Endothelial cell of umbilical vein (primary cell): ENCODE results near the gene SLC26A4. TPM values are rescaled to one million over a fixed set of nuclear protein-coding genes. Genes with fewer than 3 reads are reported as not detected.

Experiments used
- BruUV-seq: library from RNA; stranded (reverse); fragments of 400-500 nt; replicated peaks from 2 replicates; lab custom pipeline; 2021; lab: Mats Ljungman, UMichigan
- CTCF ChIA-PET: fragments of 300-600, 350-600 bp; sonication (Branson Sonifier 250); formaldehyde crosslinking; loops from one replicate; lab custom pipeline; 2021; ENCODE audit warnings: antibody characterized with exemption, inconsistent platforms; lab: Charles Lee
- POLR2A ChIA-PET: fragments of 300-600, 350-600 bp; sonication (Branson Sonifier 250); formaldehyde crosslinking; loops from one replicate; lab custom pipeline; 2021; ENCODE audit warnings: antibody characterized with exemption, inconsistent platforms; lab: Charles Lee
- DNase-seq: peaks from one replicate; pipeline ENCODE4 v3.0.0-alpha.2; 2011; ENCODE audit warnings: low read depth, low spot score
- FAIRE-seq: peaks from 2 replicates; lab custom pipeline; 2011; peaks lifted over from hg19 to GRCh38; lab: Jason Lieb, UNC
- H2AFZ ChIP-seq: 2 replicates; pipeline ENCODE4 v1.6.0; 2012; ENCODE audit warnings: low read depth, low read length, control low read depth, inconsistent platforms
- H3K27ac ChIP-seq: 2 replicates; pipeline ENCODE4 v1.5.1; 2011; ENCODE audit warnings: low read depth, mild to moderate bottlenecking, control low read depth, low read length, moderate library complexity; ENCODE audit not compliant: insufficient read depth
- H3K27me3 ChIP-seq, 2 experiments: 2 replicates each; pipeline versions ENCODE4 v1.6.0 to v1.6.1; 2011; ENCODE audit warnings: low read length in 2 of 2, mixed read lengths in 1 of 2; ENCODE audit not compliant: control insufficient read depth in 2 of 2, insufficient read depth in 2 of 2
- H3K36me3 ChIP-seq, 2 experiments: 2 replicates in 1 of 2; 3 replicates in 1 of 2; pipeline ENCODE4 v1.5.1; 2011; ENCODE audit warnings: low read length in 2 of 2, mild to moderate bottlenecking in 1 of 2, moderate library complexity in 1 of 2; ENCODE audit not compliant: control insufficient read depth in 2 of 2, insufficient read depth in 2 of 2; ENCODE audit errors: extremely low read depth in 1 of 2
- H3K4me1 ChIP-seq: 3 replicates; pipeline ENCODE4 v1.5.1; 2011; ENCODE audit warnings: mild to moderate bottlenecking, low read length; ENCODE audit not compliant: control insufficient read depth, insufficient read depth; ENCODE audit errors: extremely low read depth
- H3K4me2 ChIP-seq: 2 replicates; pipeline ENCODE4 v1.6.1; 2011; ENCODE audit warnings: low read length, control low read depth, mixed read lengths; ENCODE audit not compliant: insufficient read depth
- H3K4me3 ChIP-seq, 3 experiments: fragments of 200-600 bp in 1 of 3; sonication (generic), shearing (Covaris generic) in 1 of 3; replicated peaks in 1 of 3; 2 replicates each; pipeline ENCODE4 v1.5.1; 2011 to 2016; ENCODE audit warnings: control low read depth in 3 of 3, low read length in 3 of 3, mild to moderate bottlenecking in 2 of 3, inconsistent platforms in 1 of 3, low read depth in 1 of 3, moderate library complexity in 1 of 3; ENCODE audit not compliant: insufficient read depth in 1 of 3
- H3K79me2 ChIP-seq: 2 replicates; pipeline ENCODE4 v1.6.0; 2012; ENCODE audit warnings: low read length, inconsistent platforms; ENCODE audit not compliant: control insufficient read depth, insufficient read depth
- H3K9ac ChIP-seq: replicated peaks from 2 replicates; pipeline ENCODE3; 2011; ENCODE audit warnings: low read length, control low read depth; ENCODE audit not compliant: insufficient read depth; ENCODE audit errors: extremely low read depth
- H3K9me1 ChIP-seq: replicated peaks from 3 replicates; pipeline ENCODE4 v1.6.0; 2011; ENCODE audit warnings: mild to moderate bottlenecking, low read length; ENCODE audit not compliant: control insufficient read depth, insufficient read depth; ENCODE audit errors: extremely low read depth
- H3K9me3 ChIP-seq: replicated peaks from 2 replicates; pipeline ENCODE4 v1.5.1; 2012; ENCODE audit warnings: low read length, inconsistent platforms; ENCODE audit not compliant: control insufficient read depth, insufficient read depth
- H4K20me1 ChIP-seq: replicated peaks from 2 replicates; pipeline ENCODE3; 2011; ENCODE audit warnings: mild to moderate bottlenecking, low read length; ENCODE audit not compliant: control insufficient read depth, insufficient read depth; ENCODE audit errors: extremely low read depth
- CTCF ChIP-seq, 2 donors: IDR thresholded peaks; 1 replicate in 1 of 2; 2 replicates in 1 of 2; pipeline ENCODE4 v1.5.1; 2011; ENCODE audit warnings: low read length in 2 of 2, mild to moderate bottlenecking in 2 of 2, moderate library complexity in 2 of 2, control low read depth in 1 of 2, inconsistent platforms in 1 of 2, low read depth in 1 of 2; ENCODE audit not compliant: insufficient read depth in 1 of 2; ENCODE audit errors: extremely low read depth in 1 of 2
- EZH2 ChIP-seq: IDR thresholded peaks from 2 replicates; pipeline ENCODE4 v1.6.1; 2012; ENCODE audit warnings: borderline replicate concordance, low read depth, mild to moderate bottlenecking, moderate library complexity, low read length, inconsistent platforms; ENCODE audit not compliant: severe bottlenecking
- FOS ChIP-seq: IDR thresholded peaks from 2 replicates; pipeline ENCODE4 v1.6.1; 2011; ENCODE audit warnings: mild to moderate bottlenecking, low read length, moderate library complexity, borderline replicate concordance; ENCODE audit not compliant: insufficient read depth
- GATA2 ChIP-seq: IDR thresholded peaks from 2 replicates; pipeline ENCODE4 v1.7.0; 2011; ENCODE audit warnings: low read depth, mild to moderate bottlenecking, moderate library complexity, mixed read lengths, low read length; ENCODE audit not compliant: insufficient read length, insufficient read depth
- JUN ChIP-seq: IDR thresholded peaks from 2 replicates; pipeline ENCODE4 v1.6.1; 2011; ENCODE audit warnings: borderline replicate concordance, low read depth; ENCODE audit not compliant: insufficient read length, insufficient read depth
- MAX ChIP-seq: IDR thresholded peaks from 2 replicates; pipeline ENCODE4 v1.6.1; 2011; ENCODE audit not compliant: insufficient read depth, insufficient read length
- MYC ChIP-seq: IDR thresholded peaks from one replicate; pipeline ENCODE4 v1.6.1; 2011; ENCODE audit warnings: mild to moderate bottlenecking, low read depth, low read length
- POLR2A ChIP-seq: IDR thresholded peaks from 2 replicates; pipeline ENCODE4 v1.6.1; 2012; ENCODE audit warnings: low read depth, mild to moderate bottlenecking, control low read depth, low read length
- POLR2AphosphoS5 ChIP-seq: IDR thresholded peaks from 2 replicates; pipeline ENCODE4 v1.6.1; 2012; ENCODE audit warnings: low read depth, mild to moderate bottlenecking, control low read depth, low read length, moderate library complexity; ENCODE audit not compliant: insufficient read depth
- dilution Hi-C: fragments of 300-500 bp; cut with MboI; formaldehyde crosslinking; loops from one replicate; pipeline ENCODE4 v1.15.0; 2019; ENCODE audit warnings: low sequenced_read_pairs; ENCODE audit not compliant: extremely low pct_ligation_motif_present
- intact Hi-C: fragments of 100-400 bp; cut with micrococcal nuclease; formaldehyde crosslinking; loops from one replicate; pipeline ENCODE4 v1.10.0; 2022
- polyA plus RNA-seq, 4 experiments: library from polyadenylated mRNA; depleted of rRNA in 3 of 4; stranded (reverse) in 3 of 4; unstranded in 1 of 4; fragments of >200 nt; gene quantifications; 2 replicates each; pipeline versions ENCODE4 v1.2.1 to v1.2.3, GENCODE V29; 2011 to 2012; ENCODE audit warnings: missing spikeins in 1 of 4
- total RNA-seq: library from RNA; stranded (reverse); gene quantifications from 2 replicates; pipeline ENCODE4 v1.2.3, GENCODE V29; 2021

Gene SLC26A4
- total and polyA plus RNA-seq, 2 donors (not counting 3 experiments of a cell fraction or from before 2014, with no cell fraction given): 0.77 to 0.79 TPM

DNA sequence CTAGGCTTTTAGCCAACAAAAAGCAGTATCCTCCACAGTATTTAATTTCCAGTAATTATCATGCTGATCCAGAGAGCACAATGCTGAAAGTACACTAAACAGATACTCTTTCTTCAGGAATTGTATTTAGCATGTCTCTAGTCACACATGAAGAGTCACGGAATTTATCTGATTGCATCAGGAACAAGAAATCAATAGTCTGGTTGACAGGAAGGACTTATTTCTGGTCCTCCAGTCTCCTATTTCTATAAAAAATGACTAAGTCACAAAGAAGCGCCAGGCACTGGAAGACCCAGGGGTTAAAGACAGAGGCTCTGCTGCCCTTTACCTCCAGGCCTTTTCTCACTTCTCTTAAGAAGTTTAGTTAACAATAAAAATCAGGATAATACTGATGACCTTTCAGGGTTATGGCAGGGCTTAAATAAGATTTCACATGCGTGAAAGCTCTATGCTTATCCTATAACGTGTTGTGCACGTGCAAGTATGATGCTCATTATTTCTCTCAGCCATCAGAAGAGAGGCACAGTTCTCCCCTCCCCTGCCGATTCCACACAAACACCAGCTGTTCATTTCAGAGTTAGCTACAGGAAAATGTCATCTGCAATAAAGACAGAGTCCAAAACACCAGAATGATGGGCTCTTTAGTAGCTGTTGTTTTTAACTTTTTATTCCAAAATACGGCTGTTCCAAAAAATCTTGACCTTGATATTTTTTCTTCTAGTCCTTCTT is 36.9 kb downstream of the SLC26A4 start:
- no peak overlapping the region for H3K4me2 ChIP-seq
- H2AFZ ChIP-seq: no peak overlapping the region
- H3K79me2 ChIP-seq: no peaks in the 10 kb centered on the region
- BruUV-seq: no TSS peak
- no peaks in the 10 kb centered on the region for H3K27me3 ChIP-seq
- ChIA-PET CTCF (interaction anchor here (1.1 to 2.0 kb wide), 3 partner anchors 9 to 100 kb away, joined by 3 to 5 read pairs (median 3); no protein-coding TSS in a partner anchor), POLR2A (no interaction called here)
- H4K20me1 ChIP-seq: no peaks in the 10 kb centered on the region
- no peaks in the 10 kb centered on the region for H3K9me3 ChIP-seq
- dilution Hi-C loops: no loop called here
- H3K4me1 ChIP-seq: peaks cover 15% of the 10 kb centered on the region
- TF ChIP-seq MYC (no peak), POLR2AphosphoS5 (no peak), GATA2 (no peak), JUN (no peak), MAX (no peak), CTCF (IDR thresholded peaks at IDR 0.05; ENCODE audit: extremely low read depth in 1 of 2, insufficient read depth in 1 of 2, low read depth in 1 of 2, low read length in 2 of 2) (no peak), POLR2A (no peak), EZH2 (no peak), FOS (no peak)
- no peaks in the 10 kb centered on the region for H3K36me3 ChIP-seq
- intact Hi-C loops: no loop called here
- no peak overlapping the region for H3K4me3 ChIP-seq
- no peaks in the 10 kb centered on the region for H3K9me1 ChIP-seq
- DNase-seq: peak; percentile 26
- FAIRE-seq: no peak
- no peak overlapping the region for H3K9ac ChIP-seq
- H3K27ac ChIP-seq: no peak overlapping the region
